ENCODE data around the gene APOO. TPM values are rescaled to one million over a fixed set of nuclear protein-coding genes. Genes with fewer than 3 reads are reported as not detected.

The APOO gene
- total RNA-seq, 1 experiment from 2014 or later, result 23.4 TPM

GRCh38 chrX:23854122-23854521 is 53.6 kb downstream of the APOO start:
- no peaks in the 10 kb centered on the region for H3K36me3 ChIP-seq (ENCODE audit: control insufficient read depth, insufficient read depth, low read length)
- POLR2A ChIA-PET, result no interaction called here
- H3K4me1 Mint-ChIP-seq (ENCODE audit: low read depth, unreplicated experiment), result no peaks in the 10 kb centered on the region
- no peak for DNase-seq
- no peaks in the 10 kb centered on the region for H3K27me3 ChIP-seq (replicated peaks; ENCODE audit: control insufficient read depth, insufficient read depth, low read length)
- H3K27ac Mint-ChIP-seq (ENCODE audit: unreplicated experiment), result no peak overlapping the region
- intact Hi-C loops (cut with micrococcal nuclease; ENCODE audit: unreplicated experiment), result no loop called here
- no peaks in the 10 kb centered on the region for H3K9me3 Mint-ChIP-seq (ENCODE audit: unreplicated experiment)
- no peaks in the 10 kb centered on the region for H3K36me3 Mint-ChIP-seq (ENCODE audit: insufficient read depth, unreplicated experiment)
- H3K27me3 Mint-ChIP-seq (ENCODE audit: insufficient read depth, unreplicated experiment), result no peaks in the 10 kb centered on the region
- no peaks in the 10 kb centered on the region for H3K9me3 ChIP-seq
- no peak overlapping the region for H3K4me3 Mint-ChIP-seq (ENCODE audit: unreplicated experiment)
- BruUV-seq (replicated peaks), result no TSS peak
- no peak overlapping the region for H3K4me3 ChIP-seq (ENCODE audit: low read depth, low read length)
- peaks cover 5% of the 10 kb centered on the region; the same call in 1 of the 2 replicates for H3K4me1 ChIP-seq
- CTCF ChIA-PET, result no interaction called here
- no peak for TF ChIP-seq CTCF (IDR thresholded peaks at IDR 0.05; ENCODE audit: insufficient read depth in 1 of 2, low read depth in 1 of 2, low read length in 1 of 2, severe bottlenecking in 1 of 2, unreplicated experiment in 1 of 2)

DNA sequence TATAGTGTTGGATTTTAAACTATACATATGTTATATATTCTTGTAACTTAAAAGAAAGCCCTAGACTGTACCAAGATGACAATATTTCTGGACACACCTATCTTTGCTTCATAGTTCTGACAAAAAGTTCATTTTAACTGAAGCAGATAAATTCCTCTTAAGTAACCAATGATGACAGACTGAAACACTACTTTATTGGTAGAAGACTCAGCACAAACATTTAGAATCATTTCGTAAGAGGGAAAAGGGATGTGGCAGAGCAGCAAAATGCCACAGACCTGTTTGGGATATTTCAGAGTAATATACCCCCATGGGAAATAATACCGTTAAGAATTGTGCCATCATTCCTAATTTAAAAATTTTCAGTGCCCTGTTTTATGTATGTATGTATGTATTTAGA is 56.2 kb downstream of the APOO start:
- no peak overlapping the region for H3K27ac Mint-ChIP-seq (ENCODE audit: unreplicated experiment)
- Histone ChIP-seq H3K4me3 (ENCODE audit: low read depth, low read length) (no peak overlapping the region), H3K27me3 (replicated peaks; ENCODE audit: control insufficient read depth, insufficient read depth, low read length) (no peaks in the 10 kb centered on the region), H3K4me1 (peaks cover 5% of the 10 kb centered on the region; the same call in 1 of the 2 replicates), H3K9me3 (no peaks in the 10 kb centered on the region), H3K36me3 (ENCODE audit: control insufficient read depth, insufficient read depth, low read length) (no peaks in the 10 kb centered on the region)
- TF ChIP-seq CTCF (IDR thresholded peaks at IDR 0.05; ENCODE audit: insufficient read depth in 1 of 2, low read depth in 1 of 2, low read length in 1 of 2, severe bottlenecking in 1 of 2, unreplicated experiment in 1 of 2), result no peak
- H3K36me3 Mint-ChIP-seq (ENCODE audit: insufficient read depth, unreplicated experiment), result no peaks in the 10 kb centered on the region
- intact Hi-C loops (cut with micrococcal nuclease; ENCODE audit: unreplicated experiment), result no loop called here
- DNase-seq, result no peak
- CTCF ChIA-PET, result no interaction called here
- POLR2A ChIA-PET, result no interaction called here
- no peaks in the 10 kb centered on the region for H3K27me3 Mint-ChIP-seq (ENCODE audit: insufficient read depth, unreplicated experiment)
- no TSS peak for BruUV-seq (replicated peaks)
- H3K9me3 Mint-ChIP-seq (ENCODE audit: unreplicated experiment), result no peaks in the 10 kb centered on the region
- no peaks in the 10 kb centered on the region for H3K4me1 Mint-ChIP-seq (ENCODE audit: low read depth, unreplicated experiment)
- no peak overlapping the region for H3K4me3 Mint-ChIP-seq (ENCODE audit: unreplicated experiment)

GRCh38 chrX:23849241-23849640 is 58.5 kb downstream of the APOO start:
- DNase-seq, result no peak
- no peak for TF ChIP-seq CTCF (IDR thresholded peaks at IDR 0.05; ENCODE audit: insufficient read depth in 1 of 2, low read depth in 1 of 2, low read length in 1 of 2, severe bottlenecking in 1 of 2, unreplicated experiment in 1 of 2)
- Histone ChIP-seq H3K27me3 (replicated peaks; ENCODE audit: control insufficient read depth, insufficient read depth, low read length) (no peaks in the 10 kb centered on the region), H3K9me3 (no peaks in the 10 kb centered on the region), H3K4me3 (ENCODE audit: low read depth, low read length) (no peak overlapping the region), H3K36me3 (ENCODE audit: control insufficient read depth, insufficient read depth, low read length) (no peaks in the 10 kb centered on the region), H3K4me1 (peaks cover 10% of the 10 kb centered on the region)
- no peak overlapping the region for H3K27ac Mint-ChIP-seq (ENCODE audit: unreplicated experiment)
- H3K9me3 Mint-ChIP-seq (ENCODE audit: unreplicated experiment), result no peaks in the 10 kb centered on the region
- intact Hi-C loops (cut with micrococcal nuclease; ENCODE audit: unreplicated experiment), result no loop called here
- no TSS peak for BruUV-seq (replicated peaks)
- ChIA-PET CTCF (no interaction called here), POLR2A (no interaction called here)
- H3K4me3 Mint-ChIP-seq (ENCODE audit: unreplicated experiment), result no peak overlapping the region
- no peaks in the 10 kb centered on the region for H3K4me1 Mint-ChIP-seq (ENCODE audit: low read depth, unreplicated experiment)
- H3K27me3 Mint-ChIP-seq (ENCODE audit: insufficient read depth, unreplicated experiment), result no peaks in the 10 kb centered on the region
- H3K36me3 Mint-ChIP-seq (ENCODE audit: insufficient read depth, unreplicated experiment), result no peaks in the 10 kb centered on the region

Data from Caco-2 (cell line).